Right hindlimb (tissue), 1 donor: ENCODE data around the gene TRIM54.
"Not testable (repeated sequence)": the region's sequence is repeated elsewhere in the genome, so short reads cannot be mapped to it uniquely, and the experiment has no call there.

ENCODE experiments used
- DNase-seq: peaks from one replicate; pipeline ENCODE4 v3.0.0-alpha.2; 2018

The TRIM54 gene

DNA sequence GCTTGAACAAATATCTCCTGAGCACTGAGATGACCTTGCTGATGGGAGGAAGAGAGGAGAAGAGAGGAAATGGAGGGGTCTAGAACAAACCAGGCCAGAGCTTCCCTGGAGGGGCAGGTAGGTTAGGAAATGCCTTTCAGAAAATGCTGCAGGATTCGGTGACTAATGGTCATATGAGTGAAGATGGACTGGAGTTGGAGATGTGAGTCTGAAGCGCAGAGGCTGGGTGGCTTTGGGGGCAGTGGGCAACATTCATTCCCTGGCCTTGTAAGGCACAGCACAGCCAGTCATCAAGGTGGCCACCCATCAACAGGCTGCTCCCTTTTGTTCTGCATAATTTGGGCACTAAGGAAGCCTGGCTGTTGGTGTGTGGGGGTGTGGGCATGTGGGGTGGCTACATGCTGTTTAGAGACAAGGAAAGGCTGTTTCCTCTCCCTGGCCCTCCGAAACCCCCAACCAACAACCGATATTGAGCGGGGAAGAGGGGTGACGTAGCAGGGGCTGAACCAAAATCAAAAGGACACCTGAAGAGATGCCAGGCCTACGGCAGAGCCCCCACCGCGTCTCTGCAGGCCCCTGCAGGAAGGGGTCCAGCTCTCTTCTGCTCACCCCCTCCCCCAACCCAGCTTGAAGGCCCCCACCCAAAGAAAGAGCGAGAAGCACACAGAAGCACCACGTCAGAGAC, 20.8 kb upstream of the TRIM54 start:
- DNase-seq, result no peak

GRCh38 chr2:27261926-27262298, 20.3 kb upstream of the TRIM54 start:
- DNase-seq, result no peak

DNA sequence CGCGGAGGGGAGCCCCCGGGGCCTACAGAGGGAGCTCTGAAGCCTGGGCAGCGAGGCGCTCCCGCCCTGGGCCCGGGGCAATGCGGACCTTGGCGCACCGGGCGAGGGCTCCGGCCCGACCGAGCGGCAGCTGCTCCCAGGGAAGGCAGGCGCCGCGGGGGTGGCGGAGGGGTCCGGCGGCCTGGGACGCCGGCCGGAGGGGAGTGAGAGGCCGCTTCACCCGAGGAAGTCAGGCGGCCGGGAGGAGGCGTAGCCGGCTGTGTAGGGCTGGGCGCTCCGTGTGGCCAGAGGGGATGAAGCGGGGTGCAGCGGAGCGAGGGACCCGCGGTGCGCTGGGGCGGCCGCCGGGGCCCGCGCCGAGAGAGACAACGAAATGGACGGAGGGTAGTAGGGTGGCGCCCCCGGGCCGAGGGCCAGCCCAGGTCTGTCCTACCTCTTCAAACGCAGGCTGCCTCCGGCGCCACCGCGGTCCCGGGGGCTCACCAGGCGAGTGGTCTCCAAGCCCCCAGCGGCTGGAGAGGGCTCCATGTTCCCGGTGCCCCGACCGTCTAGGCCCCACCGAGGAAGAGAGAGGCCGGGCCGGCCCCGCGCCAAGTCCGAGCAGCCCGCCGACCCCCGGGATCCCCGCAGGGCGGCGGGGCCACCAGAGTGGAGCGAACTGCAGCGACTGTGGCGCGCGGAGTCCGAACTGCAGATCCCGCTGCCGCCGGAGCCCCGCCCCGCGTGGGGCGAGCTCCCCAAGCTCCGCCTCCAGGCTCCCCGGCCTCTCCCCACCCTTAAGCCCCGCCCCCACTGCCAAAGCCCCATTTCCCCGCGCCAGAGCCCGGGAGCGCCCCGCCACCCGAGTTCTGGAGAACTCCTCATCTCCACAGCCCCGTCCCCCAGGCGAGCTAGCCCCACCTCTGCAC, 19.6 kb upstream of the TRIM54 start, which contains the start of gene SLC30A3:
Gene SLC30A3 (minus strand): TSS at position 669 of the 908 bp plus-strand sequence. CDS start 141 bp downstream, at position 528.
- DNase-seq, result peak; percentile 59

DNA sequence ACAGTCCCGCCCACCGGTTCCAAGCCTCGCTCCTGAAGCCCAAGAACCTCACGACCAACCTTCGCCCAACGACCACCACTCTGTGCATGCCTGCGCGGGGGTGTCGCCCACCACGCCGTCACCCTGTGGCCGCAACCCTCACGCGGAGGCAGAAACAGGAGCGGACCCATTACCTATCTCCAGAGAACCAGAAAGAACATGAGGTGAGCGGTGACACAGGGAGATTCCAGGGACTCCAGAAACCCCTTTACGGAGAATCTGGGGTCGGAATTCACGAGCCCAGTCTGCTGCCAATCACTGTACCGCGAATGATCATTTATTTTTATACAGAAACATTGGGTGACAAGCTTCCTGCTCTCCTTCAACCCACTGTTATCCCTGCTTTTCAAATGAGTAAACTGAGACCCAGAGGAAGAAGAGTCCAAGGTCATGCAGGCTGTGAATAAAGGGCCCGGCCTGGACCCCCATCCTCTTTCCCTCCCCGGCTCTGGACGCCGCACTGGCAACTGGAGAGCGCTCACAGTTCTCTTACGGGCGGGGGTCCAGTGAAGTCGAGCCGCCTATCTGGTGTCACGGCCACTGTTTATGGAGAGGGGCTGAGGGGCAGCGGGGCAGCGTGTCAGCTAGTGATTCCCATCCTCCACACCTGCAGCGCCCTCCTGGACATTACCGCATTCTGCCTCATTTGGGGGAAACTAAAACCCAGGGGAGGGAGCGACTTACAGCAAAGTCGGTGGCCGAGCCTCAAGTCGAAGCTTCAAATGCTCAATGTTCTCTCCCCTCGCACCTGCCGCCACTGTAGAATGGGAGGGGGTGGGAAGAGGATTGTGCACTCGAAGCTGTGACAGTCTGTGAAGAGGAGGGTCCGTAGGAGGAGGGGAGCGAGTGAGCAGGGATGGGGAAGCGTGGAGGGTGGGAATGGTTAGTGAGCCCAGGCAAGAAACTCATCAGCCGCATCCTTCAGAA, 18.7 kb upstream of the TRIM54 start:
- no peak for DNase-seq

DNA sequence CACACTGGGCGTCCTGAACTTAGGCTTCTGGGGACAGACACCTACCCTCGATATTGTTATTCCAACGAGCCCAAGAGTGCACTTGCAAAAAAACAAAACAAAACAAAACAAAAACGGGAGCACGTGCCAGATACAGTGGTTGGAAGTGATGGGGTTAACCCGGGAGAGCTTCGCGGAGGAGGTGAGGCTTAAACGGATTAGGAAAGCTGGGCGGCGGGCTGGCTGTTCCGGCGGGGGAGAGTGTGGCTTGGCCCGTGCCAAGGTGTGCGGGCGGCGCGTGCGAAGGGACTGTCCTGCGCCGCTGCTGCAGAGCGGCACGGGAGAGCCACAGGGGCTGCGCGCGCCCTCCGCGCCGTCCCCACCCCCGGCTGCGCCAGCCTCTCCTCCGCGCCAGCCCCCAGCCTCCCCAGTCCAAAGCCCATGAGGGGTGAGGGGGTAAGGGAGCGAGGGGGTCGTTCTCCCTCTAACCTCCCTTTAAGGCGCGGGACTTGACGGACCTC, 17.9 kb upstream of the TRIM54 start:
- DNase-seq, result no peak

GRCh38 chr2:27264753-27265535, 17.3 kb upstream of the TRIM54 start:
- DNase-seq, result peak; percentile 74

DNA sequence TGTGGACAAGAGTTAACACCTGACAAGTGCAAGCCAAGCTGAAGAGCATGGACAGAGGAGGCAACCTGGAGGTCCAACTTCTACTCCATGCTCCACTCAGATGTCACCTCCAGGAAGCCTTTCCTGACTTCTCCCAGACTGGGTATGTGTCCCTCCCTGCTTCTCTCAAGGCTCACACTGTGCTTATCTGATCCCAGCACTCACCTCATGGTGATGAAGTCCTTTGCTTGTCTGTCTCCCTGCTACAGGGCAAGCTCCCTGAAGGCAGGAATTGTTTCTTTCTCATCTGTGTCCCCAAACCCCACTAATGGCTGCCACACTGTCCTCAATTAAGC, 16.7 kb upstream of the TRIM54 start:
- no peak for DNase-seq

DNA sequence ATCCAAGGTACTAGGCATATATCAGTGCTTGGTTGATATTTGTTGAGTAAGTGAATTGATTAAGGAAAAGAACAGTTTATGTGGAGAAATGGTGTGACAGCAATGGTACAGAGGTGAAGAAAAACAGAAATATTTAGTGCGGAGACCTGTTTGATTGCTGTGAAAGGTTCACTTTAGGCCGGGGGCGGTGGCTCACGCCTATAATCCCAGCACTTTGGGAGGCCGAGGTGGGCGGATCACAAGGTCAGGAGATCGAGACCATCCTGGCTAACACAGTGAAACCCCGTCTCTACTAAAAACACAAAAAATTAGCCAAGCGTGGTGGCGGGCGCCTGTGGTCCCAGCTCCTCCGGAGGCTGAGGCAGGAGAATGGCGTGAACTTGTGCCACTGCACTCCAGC, 13.9 kb upstream of the TRIM54 start:
- not testable (repeated sequence) for DNase-seq

- DNase-seq, result no peak
These were observed 12.1 kb upstream of the TRIM54 start for GRCh38 chr2:27270131-27270530.

GRCh38 chr2:27270670-27271069, 11.6 kb upstream of the TRIM54 start:
- DNase-seq, result no peak

GRCh38 chr2:27271631-27272340, 10.4 kb upstream of the TRIM54 start:
- DNase-seq, result no peak

GRCh38 chr2:27272537-27273522, 9.4 kb upstream of the TRIM54 start:
- DNase-seq, result not testable (repeated sequence)

DNA sequence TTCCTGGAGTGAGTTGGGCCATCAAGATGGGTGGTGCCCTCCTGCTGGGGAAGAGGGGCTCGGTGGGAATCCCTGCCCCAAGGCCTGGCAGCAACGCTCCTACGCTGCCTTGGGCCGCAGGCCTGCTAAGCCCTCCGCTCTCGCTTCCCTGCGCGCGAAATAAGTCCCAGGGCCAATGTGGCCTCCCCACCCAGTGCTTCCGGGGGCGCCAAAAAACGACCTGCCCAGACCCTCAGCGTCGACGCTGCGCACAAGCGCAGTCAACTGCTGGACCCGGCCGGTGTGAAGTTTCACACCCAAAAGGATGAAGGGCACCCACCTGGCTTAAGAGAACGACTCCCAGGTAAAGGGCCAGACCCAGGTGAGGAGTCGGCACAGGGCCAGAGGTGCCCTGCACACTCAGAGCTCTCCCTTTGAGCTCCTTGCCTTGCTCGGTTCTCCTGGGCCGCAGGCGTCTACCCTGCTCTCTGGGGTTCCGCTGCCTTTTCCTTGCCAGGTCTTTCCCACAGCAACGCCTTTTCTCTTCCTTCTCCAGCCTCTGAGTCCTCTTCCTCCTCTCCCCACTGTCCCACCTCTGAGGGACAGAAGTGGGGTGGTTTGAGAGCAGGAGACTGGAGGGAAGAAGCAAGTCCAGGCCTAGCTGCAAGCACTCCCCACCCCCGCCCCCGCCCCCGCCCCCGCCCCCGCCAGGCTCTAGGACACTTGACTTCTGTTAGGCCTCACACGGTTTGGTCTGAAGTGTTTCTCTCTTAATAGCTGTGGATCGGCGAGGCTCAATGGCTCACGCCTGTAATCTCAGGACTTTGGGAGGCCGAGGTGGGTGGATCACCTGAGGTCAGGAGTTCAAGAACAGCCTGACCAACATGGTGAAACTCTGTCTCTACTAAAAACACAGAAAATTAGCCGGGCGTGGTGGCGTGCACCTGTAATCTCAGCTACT, 6.7 kb upstream of the TRIM54 start, which contains the start of gene DNAJC5G:
Gene DNAJC5G (plus strand): TSS at position 223 of the 940 bp plus-strand sequence. CDS start 1,296 bp downstream, outside the sequence.
- no peak for DNase-seq

GRCh38 chr2:27278010-27278409, 4.2 kb upstream of the TRIM54 start:
- DNase-seq, result no peak

DNA sequence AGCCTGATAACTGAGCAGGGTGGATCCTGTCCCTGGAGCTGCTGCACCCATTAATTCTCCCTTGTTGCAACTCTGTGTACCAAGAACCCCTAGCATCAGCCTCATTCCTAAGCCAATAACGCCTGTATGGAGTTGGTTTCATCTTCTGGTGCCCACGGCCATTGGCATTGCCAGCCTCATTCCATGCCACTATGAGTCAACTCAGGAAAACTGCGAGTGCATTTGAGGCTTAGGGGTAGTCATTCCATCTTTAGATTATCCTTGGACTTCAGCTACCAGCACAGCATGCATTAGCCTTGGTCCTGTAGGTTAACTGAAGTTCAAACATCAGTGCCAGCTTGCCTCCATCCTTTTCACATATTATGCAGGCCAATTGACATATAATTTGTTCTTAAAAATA, 1.4 kb upstream of the TRIM54 start:
- no peak for DNase-seq

GRCh38 chr2:27281442-27281841, 787 bp upstream of the TRIM54 start:
- DNase-seq, result no peak

- DNase-seq, result no peak
These were observed 663 bp downstream of the TRIM54 start for GRCh38 chr2:27282892-27283291.

GRCh38 chr2:27284996-27285395, 2.8 kb downstream of the TRIM54 start:
- no peak for DNase-seq

DNA sequence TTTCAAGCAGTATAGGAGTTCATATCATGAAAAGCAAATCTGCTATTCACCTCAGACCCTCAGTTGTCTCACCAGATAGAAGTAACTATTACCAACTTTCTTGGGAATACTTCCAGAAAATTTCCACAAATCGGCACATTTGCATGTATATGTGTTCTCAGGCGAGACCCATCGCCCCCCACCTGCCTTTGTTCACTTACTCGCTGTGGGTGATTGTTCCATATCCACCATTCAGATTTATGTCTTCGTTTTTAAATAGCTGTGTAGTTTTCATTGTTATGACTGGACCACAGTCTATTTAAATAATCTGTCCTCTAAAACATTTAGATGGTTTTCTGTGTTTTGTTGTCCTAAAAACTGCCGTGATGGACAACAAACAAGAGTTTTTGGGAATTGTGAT, 3.3 kb downstream of the TRIM54 start:
- DNase-seq, result no peak
